ENCODE data around the gene RAVER2.
"Not testable (repeated sequence)": the region's sequence is repeated elsewhere in the genome, so short reads cannot be mapped to it uniquely, and the experiment has no call there.

The RAVER2 gene, protein sequence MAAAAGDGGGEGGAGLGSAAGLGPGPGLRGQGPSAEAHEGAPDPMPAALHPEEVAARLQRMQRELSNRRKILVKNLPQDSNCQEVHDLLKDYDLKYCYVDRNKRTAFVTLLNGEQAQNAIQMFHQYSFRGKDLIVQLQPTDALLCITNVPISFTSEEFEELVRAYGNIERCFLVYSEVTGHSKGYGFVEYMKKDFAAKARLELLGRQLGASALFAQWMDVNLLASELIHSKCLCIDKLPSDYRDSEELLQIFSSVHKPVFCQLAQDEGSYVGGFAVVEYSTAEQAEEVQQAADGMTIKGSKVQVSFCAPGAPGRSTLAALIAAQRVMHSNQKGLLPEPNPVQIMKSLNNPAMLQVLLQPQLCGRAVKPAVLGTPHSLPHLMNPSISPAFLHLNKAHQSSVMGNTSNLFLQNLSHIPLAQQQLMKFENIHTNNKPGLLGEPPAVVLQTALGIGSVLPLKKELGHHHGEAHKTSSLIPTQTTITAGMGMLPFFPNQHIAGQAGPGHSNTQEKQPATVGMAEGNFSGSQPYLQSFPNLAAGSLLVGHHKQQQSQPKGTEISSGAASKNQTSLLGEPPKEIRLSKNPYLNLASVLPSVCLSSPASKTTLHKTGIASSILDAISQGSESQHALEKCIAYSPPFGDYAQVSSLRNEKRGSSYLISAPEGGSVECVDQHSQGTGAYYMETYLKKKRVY

DNA sequence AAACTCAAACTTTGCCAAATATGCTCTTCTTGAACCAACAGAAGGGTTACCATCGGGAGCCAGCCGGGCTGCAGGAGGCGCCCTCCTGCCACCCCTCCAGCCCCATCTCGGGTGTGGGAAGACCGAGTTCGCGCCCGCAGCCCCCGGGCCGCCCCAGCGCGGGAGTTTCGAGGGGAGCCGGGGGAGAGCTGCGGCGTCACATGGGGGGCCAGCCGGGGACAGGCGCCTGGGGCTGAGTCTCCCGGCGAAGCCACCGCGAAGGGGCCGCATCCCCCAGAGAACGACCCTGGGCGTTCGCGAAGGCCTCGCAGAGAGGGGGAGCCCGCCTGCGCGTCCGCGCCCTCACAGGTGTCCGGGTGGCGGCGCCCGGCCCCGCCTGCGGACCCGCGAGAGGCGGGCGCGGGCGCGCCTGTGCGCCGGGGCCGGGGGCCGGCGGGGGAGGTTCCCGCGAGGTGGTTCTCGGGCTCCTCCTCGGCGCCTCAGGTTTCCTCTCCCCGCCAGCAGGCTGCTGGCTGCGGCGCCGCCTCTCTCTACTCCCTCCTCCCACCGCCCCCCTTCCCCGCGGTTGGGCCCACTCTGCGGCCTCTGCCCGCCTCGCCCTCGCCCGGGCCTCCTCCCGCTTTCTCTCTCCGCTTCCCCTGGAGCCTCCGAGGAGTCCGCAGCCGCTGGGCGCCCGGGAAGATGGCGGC, at the start of gene RAVER2:
TSS of gene RAVER2 (plus strand) at position 584 of the 689 bp plus-strand sequence. CDS start at position 682, 98 bp downstream.
- DNase-seq (ENCODE audit: low spot score), result no peak

DNA sequence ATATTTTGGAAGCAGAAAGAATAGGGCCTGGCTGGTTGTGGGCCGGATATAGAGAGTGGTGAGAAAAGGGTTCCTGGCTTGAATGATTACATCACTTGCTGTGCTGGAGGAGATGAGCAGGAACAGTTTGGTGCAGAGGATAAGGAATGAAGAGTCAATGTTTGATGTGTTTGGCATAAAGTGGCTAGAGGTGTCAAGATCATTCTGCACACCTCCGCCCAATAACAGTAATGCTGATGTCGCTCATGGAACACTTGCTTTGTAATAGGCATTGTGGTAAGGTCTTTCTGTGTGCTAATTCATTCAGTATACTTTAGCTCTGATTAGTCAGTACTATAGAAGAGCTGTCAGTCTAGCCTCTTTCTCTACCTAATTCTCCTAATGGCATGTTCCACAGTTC, 48.0 kb upstream of the RAVER2 start:
- no peak for DNase-seq (ENCODE audit: low spot score)

DNA sequence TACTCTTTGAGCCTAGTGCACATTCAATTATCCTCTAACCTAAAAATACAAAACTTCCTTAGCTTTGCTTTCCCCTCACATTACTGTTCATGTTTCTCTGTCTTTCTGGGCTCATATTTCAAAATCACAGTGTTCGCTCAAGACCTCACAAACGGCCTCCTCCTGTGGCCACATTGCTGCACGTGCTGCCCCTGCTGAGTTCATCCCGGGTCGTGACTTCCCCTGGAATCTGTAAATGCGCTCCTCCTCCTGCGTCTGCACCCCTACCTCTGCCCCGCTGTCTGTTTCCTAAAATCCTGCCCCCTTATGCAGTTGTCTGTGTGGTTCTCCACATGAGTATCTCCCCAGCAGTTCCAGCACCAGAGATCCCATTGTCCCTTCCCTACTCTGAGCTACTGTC, 45.5 kb upstream of the RAVER2 start:
- DNase-seq (ENCODE audit: low spot score), result no peak

DNA sequence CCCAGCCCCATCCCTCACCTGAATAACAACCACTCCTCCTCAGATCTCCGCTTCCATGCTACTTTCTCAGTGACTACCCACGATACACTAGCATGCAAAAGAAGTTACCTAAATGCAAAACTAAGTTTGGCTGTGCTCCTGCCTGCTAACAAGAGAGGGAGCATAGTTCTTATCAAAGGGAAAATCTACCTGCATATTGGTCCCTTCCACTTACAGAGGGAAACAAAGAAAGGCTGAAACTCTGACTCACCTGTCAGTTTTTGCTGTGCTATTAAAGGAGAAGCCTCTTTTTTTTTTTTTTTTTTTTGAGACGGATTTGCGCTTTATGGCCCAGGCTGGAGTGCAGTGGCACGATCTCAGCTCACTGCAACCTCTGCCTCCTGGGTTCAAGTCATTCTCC, 43.8 kb upstream of the RAVER2 start:
- no peak for DNase-seq (ENCODE audit: low spot score)

DNA sequence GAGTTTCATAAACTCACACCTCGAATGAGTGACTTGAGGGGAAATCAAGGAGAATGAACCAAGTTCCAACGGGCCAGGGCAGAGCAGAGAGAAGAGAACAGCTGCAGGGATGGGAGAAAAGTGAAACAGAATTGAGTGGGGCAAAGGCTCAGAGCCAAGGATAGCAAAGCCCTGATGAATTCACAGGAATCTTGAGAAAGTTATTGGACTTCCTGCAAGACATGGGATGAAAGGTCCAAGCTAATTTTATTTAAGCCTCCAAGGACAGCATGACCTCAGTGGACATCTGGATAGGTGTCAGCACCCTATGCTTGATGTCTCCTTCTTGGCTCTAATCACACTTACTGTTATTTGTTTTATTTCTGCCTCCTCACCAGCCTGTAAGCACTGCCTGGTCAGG, 43.0 kb upstream of the RAVER2 start:
- DNase-seq (ENCODE audit: low spot score), result no peak

DNA sequence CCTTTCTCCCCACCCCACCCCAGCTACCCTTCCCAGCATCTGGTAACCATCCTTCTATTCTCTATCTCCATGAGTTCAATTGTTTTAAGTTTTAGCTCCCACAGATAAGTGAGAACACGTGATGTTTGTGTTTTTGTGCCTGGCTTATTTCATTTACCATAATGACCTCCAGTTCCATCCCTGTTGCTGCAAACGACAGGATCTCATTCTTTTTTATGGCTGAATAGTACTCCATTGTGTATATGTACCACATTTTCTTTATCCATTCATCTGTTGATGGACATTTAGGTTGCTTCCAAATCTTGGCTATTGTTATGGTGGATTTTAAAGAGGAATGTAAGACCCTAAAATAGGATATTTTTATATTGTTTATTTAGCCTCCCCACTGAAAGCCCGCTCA, 42.2 kb upstream of the RAVER2 start:
- DNase-seq (ENCODE audit: low spot score), result not testable (repeated sequence)

DNA sequence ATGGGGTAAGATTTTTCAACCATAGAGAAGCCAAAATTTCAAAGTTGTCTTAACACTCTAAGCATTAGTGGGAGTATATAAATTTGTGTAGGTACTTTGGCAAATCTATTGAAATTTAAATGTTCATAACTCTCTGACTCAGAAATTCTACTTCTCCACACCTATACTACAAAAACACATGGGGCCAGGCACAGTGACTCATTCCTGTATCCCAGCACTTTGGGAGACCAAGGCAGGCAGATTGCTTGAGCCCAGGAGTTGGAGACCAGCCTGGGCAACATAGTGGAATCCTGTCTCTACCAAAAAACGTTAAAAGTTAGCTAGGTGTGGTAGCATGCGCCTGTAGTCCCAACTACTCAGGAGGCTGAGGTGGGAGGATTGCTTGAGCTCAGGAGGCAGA, 41.3 kb upstream of the RAVER2 start:
- no peak for DNase-seq (ENCODE audit: low spot score)

DNA sequence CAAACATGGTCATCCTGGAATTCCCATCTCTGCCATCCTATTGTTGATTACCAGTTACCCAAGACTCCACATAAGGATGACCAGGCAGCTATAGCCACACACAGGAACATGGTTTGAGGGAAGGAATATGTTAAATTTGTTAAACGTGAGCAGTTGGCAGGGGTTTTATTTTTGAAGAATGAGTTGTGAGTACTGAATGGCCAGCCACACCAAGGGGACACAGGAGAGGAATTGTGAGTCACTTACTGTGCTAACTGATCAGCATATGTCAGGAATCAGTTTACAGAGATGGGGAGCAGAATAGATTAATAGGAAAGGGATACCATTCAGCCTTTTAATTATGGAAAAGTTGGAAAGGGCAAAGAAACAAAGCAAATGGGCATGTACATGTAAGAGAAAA, 39.3 kb upstream of the RAVER2 start:
- no peak for DNase-seq (ENCODE audit: low spot score)

DNA sequence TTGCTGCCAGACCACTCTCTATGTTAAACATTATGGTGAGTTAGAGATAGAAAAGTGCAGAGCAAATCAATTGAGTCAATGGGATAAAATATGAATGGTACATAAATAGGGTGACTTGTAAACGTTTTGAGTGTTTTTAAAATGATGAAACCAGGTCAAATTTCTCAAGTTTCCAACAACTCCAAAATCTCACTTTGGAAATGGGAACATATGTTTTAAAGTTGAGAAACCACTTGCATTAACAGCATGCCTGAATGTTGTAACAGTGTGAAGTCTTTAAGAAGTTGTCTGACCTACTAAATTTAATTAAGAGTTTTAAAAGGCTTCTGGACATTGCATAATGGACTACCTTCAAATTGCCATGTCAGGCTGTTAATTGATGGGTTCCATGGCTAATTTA, 33.6 kb upstream of the RAVER2 start:
- no peak for DNase-seq (ENCODE audit: low spot score)

DNA sequence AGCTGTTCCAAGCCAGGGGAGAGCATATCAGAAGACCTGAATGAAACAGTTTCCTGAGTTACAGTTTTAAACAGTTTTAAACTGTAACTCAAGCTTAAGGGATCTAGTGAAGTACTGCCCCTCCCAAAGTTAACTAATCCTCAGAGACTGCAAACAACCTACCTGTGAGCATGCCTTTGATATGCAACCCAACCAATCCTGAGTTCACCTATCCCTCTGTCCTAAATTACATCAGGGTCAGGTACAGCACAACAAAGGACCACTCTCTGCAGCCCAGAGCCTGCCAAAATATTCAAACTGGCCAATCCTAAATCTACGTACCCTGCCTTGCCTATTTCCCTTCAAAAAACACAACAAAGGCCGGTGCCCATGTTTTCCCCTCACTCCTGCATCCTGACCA, 32.8 kb upstream of the RAVER2 start:
- DNase-seq (ENCODE audit: low spot score), result no peak

DNA sequence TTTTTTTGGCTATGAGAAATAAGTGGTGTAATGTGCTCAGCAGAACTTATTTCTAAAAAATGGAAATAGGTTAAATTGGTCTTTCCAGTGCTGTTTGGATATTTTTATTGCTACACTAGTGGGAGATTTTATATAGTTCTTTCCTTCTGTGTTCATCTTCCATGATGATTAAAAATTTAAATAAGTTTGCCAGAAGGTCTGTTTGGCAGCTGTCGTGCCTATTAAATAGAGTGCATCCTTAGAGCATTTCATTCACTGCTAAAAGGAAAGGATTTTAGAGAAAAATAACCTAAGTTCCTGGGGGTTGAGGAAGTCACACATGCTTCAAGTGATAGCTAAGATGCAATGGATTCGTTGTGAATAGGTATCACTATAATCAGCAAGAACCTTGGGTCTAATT, 29.7 kb upstream of the RAVER2 start:
- DNase-seq (ENCODE audit: low spot score), result no peak

DNA sequence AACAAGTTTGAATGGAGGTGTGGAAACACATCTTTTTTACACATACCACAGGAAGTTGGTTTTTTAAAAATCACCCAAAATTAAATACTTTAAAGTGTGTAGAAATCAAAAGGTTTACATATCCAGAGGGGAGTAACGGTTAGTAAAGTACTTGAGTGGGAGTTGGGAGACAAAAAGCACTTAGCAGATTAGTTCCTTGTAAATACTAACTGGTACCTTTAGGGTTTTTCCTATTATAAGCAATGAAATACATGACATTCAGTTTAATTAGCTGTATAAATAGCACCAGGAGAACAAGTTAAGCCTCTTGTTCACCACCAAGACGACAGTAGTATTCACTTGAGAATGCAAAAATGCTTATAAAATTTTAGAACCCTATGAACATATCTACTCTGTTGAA, 23.7 kb upstream of the RAVER2 start:
- no peak for DNase-seq (ENCODE audit: low spot score)

DNA sequence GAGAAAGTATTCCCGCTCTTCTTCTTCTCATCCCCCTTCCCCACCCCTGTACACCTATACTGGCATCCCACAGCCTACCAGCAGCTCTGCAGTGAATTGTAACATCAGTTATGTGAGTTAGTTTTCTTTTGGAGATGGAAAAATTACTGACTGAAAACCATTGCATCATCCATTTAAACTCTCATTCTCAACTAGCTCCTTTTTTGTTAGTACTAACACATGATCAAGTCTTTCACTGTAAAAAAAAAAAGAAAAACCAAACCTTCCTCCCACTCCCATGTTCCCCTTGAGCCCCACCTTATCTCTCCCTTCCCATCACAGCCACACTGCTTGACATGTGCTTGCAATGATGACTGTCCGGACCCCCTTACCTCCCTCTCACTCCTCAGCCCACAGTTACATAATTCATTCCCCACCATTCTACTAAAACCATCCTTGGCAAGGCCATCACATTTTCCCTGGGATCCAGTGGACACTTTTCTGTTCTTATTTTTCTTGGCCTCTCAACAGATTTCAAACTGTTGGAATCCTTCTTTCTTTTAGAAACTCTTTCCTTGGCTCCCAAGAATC, 23.2 kb upstream of the RAVER2 start:
- no peak for DNase-seq (ENCODE audit: low spot score)

DNA sequence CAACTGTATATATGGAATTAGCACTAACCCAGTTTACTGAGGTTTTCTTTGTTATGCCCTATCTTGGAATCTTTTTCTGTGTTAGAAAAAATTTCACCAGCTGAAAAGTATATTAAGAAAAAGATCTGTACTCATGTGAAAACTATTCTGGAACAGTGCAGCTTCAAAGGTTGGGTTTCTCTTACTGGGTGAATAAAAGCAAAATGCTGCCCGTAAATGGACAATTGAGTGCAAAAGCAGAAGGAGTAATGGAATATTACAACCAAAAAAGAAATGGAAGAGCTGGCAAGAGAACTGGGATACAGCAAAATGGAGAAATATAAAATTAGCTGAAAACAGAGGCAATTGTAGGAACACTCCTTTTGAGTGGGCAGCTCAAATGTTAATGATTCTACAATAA, 17.0 kb upstream of the RAVER2 start:
- DNase-seq (ENCODE audit: low spot score), result no peak

DNA sequence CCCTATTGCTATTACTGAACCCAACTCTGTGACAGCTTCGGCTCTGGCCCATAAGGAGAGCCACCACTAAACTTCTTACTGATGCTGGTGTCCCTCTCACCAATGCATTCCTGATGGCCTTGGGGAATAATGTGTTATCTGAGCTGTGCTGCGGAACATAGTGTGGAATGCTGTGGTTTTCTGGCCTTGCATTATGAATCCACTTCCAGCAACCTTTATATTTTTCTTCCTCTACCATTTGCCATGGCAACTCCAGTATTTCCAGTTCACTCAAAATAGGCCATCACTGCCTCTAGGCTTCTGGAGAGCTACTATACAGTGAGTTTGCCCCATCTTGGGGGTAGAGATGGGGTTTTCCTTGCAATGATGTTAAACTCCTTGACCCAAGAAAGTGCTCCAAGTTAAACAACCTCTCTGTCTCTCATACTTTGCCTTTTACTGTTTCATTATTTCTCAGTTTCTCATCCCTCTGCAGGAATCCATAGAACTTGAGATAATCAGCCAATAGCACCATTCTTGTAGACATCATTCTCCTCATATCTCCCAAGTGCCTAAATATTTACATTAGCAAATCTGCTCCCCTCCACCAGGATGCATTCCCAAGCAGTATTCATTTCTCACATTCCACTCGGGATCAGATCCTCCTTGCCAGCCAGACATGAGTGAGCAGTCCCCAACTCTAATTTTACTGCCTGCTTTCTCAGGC, 11.1 kb upstream of the RAVER2 start:
- DNase-seq (ENCODE audit: low spot score), result no peak

DNA sequence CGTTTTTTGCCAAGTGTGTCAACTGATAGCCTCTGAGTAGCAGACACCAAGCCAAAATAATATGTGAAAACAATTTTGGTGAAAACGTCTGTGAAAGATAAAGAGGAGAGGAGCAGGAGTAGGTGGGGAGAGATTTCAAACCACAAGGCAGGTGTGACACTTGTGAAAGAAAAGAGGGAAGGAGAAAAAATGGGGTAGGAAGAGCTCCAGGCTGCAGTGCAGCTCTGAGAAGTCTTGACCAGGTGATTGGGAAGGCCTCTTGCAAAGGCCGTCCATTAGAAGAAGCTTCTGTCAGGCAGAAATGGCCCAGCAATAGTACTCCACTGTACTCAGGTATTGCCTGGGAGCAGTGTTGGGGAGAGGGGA, 10.6 kb upstream of the RAVER2 start:
- DNase-seq (ENCODE audit: low spot score), result no peak

DNA sequence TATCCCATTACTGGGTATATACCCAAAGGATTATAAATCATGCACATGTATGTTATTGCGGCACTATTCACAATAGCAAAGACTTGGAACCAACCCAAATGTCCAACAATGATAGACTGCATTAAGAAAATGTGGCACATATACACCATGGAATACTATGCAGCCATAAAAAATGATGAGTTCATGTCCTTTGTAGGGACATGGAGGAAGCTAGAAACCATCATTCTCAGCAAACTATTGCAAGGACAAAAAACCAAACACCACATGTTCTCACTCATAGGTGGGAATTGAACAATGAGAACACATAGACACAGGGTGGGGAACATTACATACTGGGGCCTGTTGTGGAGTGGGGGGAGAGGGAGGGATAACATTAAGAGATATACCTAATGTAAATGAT, 4.2 kb upstream of the RAVER2 start:
- DNase-seq (ENCODE audit: low spot score), result not testable (repeated sequence)

DNA sequence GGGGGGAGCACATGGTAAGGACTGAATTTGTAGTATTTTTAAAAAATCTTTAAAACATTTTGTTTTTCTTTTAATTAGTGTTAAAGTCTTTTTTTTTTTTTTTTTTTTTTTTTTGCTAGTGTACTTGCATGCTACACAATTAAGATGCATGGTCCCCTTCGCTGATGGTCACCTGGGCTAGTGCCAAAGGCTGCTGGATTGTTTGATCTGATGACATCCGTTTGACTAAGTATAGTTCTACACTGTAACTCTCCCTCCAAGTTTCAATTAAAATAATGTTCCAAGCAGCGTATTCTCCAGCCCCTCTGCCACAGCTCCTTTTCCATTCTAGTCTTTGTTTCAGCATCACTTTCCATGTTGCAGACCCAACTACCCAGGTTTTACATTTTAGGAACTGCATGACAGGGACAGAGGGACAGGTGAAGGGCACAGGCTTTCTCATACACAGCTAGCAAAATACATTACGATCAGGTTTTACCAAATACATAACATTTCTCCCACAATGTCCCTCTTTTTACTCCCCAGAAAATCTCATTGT, 852 bp upstream of the RAVER2 start:
- DNase-seq (ENCODE audit: low spot score), result no peak

DNA sequence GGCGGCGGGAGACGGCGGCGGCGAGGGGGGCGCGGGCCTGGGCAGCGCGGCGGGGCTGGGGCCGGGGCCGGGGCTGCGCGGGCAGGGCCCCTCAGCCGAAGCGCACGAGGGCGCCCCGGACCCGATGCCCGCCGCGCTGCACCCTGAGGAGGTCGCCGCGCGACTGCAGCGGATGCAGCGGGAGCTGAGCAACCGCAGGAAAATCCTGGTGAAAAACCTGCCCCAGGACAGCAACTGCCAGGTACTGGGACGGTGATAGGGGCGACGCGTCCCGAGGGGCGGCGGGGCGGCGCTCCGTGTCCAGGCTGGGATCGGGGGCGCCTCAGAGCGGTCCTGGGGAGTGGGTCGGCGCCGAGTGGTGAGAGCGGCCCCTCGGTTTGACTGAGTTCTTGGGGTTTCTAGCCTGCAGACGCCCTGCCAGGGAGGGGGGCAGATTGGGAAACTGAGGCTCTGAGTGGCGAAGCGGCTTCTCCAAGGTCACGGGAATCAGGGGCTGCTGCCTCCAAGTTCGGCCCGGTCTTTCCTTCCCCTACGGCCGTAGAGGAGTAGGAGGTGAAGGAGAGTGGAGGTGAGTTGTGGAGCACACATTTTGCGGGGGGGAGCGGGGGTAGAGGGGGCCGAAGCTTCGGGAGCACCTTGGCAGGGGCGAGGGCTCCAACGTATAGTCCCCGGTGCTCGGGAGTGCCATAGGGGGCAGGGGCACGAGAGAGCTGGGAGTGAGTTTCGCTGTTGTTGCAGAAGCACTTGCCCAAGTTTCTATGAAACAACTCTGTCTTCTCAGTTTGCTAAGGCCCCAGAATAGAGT, 508 bp downstream of the RAVER2 start:
- DNase-seq (ENCODE audit: low spot score), result no peak

DNA sequence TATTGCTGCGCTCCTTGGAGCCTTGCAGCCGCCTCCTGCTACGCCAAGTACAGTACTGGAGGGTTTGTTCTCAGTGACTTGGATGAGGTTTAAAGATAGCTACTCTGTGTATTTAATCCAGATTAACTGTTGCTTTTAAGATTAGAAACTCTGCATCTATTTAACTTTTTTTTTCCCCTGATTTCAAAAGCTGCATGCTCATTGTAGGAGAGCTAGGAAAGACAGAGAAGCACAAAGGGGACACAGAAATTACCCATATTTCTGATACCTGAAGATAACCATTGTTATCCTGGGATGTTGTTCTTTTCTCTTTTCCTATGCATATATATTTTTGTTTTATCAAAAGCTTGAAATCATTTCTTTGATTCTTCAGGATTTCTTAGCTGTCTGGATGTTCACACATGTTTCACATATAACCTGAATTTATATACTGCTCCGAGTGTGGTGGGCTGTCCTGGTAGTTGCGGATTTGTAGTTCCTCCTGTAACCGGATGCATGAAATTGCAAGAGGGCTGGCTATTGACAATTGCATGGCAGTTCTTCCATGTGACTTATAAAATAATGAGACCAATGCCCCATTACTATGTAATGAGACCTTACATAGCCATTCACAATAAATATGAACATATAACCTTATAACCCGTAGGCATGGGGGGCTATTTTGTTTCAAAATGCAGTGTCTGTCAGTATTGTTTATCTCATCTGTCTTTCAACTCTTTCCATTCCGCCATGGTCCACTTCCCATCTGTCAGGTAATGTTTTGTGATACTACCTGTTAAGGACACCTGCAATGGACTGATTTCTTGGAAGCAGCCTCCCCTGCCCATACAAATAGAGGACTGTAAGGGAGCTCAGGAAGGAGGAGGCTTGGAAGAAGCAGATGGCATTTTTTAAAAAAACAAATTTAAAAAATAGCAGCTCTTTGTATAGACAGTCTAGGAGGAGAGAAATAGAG, 1.4 kb downstream of the RAVER2 start:
- DNase-seq (ENCODE audit: low spot score), result no peak
